Activated CD4-positive, CD25-positive, alpha-beta regulatory T cell treated with anti-CD3 and anti-CD28 coated beads, Interleukin-2, amount 50 U/mL, for 16 hours (primary cell): ENCODE data around the gene MAFF.

Source experiments
- DNase-seq: peaks from one replicate; pipeline ENCODE4 v3.0.0-alpha.2; 2020; ENCODE audit warnings: low read depth, low spot score

The MAFF gene

GRCh38 chr22:38203855-38204514 lies 2.2 kb downstream of the MAFF start:
- no peak for DNase-seq

GRCh38 chr22:38204784-38205183 lies 3.0 kb downstream of the MAFF start:
- no peak for DNase-seq

- DNase-seq = no peak
These were observed 3.7 kb downstream of the MAFF start for GRCh38 chr22:38205261-38206128.

- DNase-seq = no peak
These were observed 6.2 kb downstream of the MAFF start for GRCh38 chr22:38207898-38208432.

- no peak for DNase-seq
These were observed 6.8 kb downstream of the MAFF start for GRCh38 chr22:38208551-38208968.

GRCh38 chr22:38211556-38211955 lies 9.8 kb downstream of the MAFF start:
- DNase-seq = no peak

GRCh38 chr22:38212442-38212841 lies 10.6 kb downstream of the MAFF start:
- no peak for DNase-seq

- no peak for DNase-seq
These were observed 11.7 kb downstream of the MAFF start for GRCh38 chr22:38213319-38213989.

- no peak for DNase-seq
These were observed 12.2 kb downstream of the MAFF start for GRCh38 chr22:38213990-38214301.

- peak; percentile 20 for DNase-seq
These were observed 12.7 kb downstream of the MAFF start for GRCh38 chr22:38214302-38215056.

- DNase-seq = no peak
These were observed 13.6 kb downstream of the MAFF start for GRCh38 chr22:38215156-38216038.

GRCh38 chr22:38218661-38219622 lies 17.1 kb downstream of the MAFF start:
- no peak for DNase-seq

- no peak for DNase-seq
These were observed 17.8 kb downstream of the MAFF start for GRCh38 chr22:38219632-38220031.

GRCh38 chr22:38220163-38220562 lies 18.4 kb downstream of the MAFF start:
- DNase-seq = no peak

GRCh38 chr22:38220653-38221386 lies 19.0 kb downstream of the MAFF start:
- DNase-seq = no peak

GRCh38 chr22:38221407-38221806 lies 19.6 kb downstream of the MAFF start:
- no peak for DNase-seq

- DNase-seq = no peak
These were observed 20.4 kb downstream of the MAFF start for GRCh38 chr22:38221908-38222796.

GRCh38 chr22:38222797-38223119 lies 21.0 kb downstream of the MAFF start:
- no peak for DNase-seq
